Skin epidermis (tissue), 12 donors: Measurements from ENCODE around the gene KRTAP15-1.

Experiments
- H3K27ac ChIP-seq, 21 experiments: fragments of 200-600 bp; sonication (generic) in 11 of 21; one replicate each; pipeline ENCODE4 v1.5.0; 2020; ENCODE audit warnings: mild to moderate bottlenecking in 3 of 21, inconsistent platforms in 2 of 21, moderate library complexity in 2 of 21
- H3K4me3 ChIP-seq, 7 experiments: fragments of 200-600 bp; sonication (generic) in 2 of 7; one replicate each; pipeline ENCODE4 v1.5.0; 2020; ENCODE audit warnings: inconsistent platforms in 2 of 7, mild to moderate bottlenecking in 2 of 7, moderate library complexity in 1 of 7

KRTAP15-1 gene, protein sequence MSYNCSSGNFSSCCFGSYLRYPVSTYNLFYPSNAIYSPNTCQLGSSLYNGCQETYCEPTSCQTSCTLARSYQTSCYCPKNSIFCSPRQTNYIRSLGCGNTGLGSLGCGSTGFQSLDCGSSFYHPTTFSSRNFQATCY

DNA sequence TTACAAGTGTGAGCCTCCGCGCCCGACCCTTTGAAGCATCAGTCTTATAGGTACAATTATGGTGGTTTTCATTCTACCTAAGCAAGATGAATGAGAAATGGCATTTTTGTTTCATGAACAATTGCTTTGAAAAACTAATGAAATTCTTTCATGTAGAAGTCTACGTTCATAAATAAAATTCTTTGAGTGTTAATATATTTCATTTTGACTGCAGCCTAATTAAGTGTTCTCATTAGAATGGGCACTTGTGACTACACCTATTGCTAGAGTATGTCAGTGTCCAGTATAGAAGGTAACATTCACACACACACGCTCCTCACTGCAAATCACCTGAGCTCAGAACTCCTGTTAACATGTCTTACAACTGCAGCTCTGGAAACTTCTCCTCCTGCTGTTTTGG, at the start of gene KRTAP15-1:
KRTAP15-1 (plus strand) TSS at position 301 of the 400 bp plus-strand sequence; CDS start at position 354, 53 bp downstream.
- no peak within 1 kb of the TSS for H3K27ac ChIP-seq

DNA sequence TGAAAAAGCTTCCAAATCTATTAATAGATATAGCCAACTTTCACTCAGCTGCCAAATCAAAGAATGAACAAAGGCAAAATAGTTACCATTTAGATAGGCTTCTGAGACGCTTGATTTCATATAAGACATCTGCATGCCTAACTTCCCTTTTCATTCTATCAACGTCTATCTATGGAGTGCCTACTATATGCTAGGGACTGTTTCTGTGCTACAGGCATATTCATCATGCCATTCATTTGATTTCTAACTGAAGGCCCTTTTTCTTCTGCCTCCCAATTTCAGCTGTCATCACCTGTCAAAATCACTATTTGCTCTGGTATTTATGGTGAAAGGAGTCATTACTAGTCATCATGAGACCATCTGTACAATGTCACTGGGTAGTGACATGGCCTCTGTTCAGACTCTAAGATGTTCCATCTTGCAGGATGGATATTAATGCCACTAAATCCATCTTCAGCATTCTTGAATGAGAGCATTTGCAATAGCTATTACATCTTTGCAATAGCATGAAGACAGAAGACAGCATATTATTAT, 48.5 kb upstream of the KRTAP15-1 start:
- no peak overlapping the region for H3K27ac ChIP-seq
- no peak overlapping the region for H3K4me3 ChIP-seq

More for the DNA sequence above, at the start of gene KRTAP15-1:
- H3K4me3 ChIP-seq = no peak within 1 kb of the TSS

DNA sequence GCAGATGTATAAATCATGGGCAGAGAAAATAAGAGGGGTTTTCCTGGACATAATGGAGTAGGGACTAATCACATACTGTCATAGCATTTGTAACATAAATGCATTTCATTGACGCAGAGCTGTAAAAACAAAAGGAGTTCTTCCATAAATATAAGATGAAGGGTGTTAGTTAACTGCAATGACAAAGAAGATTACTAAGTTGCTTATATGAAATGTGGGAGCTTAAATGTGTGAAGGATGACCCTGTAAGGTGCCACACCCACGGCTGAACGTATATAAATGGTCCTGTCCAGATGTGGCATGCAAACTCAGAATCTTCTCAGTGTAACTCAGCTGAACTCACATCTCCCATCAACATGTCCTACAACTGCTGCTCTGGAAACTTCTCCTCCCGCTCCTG, 44.3 kb upstream of the KRTAP15-1 start, which contains the start of gene KRTAP13-1:
KRTAP13-1 (plus strand) TSS at position 301 of the 400 bp plus-strand sequence; CDS start at position 357, 56 bp downstream.
- H3K27ac ChIP-seq = no peak within 1 kb of the TSS
- no peak within 1 kb of the TSS for H3K4me3 ChIP-seq

DNA sequence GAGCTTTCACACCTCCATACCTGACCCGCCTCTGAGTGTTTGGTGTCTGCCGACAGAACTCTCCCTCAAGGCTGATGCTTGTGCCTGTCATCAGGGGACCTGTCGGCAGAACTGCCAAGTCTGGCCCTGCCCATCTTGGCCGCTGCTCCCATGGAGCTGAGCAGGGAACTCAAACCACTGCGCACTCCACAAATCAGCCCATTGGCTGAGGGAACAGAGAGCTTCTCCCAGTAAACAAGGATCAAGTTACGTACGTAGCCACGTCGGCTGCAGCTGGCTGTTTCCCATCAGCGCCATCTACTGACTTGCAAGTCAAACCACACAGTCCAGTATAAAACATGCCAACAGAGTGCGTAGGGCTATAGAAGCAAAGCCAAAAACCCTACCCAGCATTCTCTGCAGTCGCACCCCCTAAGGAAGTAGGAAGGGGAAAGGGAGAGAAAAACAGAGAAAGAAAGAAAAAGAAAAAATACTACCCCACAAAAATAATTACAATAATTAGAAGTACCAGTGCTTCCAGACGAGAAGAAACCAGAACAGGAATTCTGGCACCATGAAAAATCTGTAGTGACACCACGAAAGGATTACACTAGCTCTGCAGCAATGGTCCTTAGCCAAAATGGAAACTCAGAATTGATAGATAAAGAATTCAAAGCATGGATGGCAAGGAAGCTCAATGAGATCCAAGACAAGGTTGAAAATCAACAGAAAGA, 31.1 kb upstream of the KRTAP15-1 start:
- Histone ChIP-seq H3K27ac (no peak overlapping the region), H3K4me3 (no peak overlapping the region)

DNA sequence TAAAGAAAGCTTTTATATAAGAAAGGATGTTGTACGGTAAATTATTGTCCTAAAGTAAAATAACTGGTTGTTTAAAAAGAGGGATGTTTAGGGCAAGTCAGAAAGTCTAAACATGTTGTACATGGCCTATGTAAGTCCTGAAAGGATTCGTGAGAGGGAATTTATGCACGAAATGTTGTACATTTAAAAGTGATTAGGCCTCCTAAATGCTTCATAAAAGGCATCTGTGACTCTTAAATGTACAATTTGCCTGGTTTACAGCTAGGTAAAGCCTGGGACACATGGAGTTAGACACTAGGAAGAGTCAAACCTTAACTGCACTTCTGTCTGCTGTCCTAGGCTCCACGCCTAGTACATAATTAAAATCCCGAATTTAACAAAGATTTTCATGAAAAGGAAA, 24.1 kb upstream of the KRTAP15-1 start:
- no peak overlapping the region for H3K27ac ChIP-seq
- H3K4me3 ChIP-seq = no peak overlapping the region

DNA sequence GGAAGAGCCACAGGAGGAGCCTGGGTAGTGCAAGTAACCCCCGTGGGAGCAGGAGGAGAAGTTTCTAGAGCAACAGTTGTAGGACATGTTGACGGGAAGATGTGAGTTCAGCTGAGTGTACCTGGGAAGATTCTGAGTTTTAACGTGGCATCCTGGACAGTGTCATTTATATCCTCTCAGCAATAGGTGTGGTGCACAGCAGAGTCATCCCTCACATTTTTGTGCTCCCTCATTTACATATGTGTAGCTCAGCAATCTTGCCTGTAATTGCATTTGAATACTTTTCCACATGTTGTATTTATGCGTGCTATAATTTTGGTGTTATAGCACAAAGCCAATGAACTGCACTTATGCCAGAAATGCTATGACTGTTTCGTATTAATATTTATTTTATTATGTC, 14.2 kb upstream of the KRTAP15-1 start, which contains the start of gene KRTAP13-3:
KRTAP13-3 (minus strand) TSS at position 101 of the 400 bp plus-strand sequence; CDS start at position 87, 14 bp downstream.
- Histone ChIP-seq H3K27ac (no peak within 1 kb of the TSS), H3K4me3 (no peak within 1 kb of the TSS)

DNA sequence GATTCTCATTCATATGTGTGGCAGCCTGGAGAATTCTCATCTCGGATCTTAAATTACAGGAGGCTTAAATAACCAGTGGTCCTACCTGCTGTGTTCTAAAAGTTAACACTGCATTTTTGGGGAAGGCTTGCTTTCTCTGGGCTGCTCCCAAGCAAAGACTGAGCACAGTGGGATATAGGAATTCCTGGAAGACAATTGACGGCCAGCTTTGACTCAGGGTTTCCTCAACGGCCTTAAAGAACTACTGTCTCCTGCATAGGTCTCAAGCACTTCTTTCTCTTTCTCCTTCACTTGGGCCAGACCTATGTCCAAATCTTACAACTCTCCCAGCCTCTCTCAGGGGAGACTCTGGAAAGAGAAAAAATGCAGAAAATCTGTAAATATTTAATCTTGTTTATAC, 13.3 kb upstream of the KRTAP15-1 start:
- Histone ChIP-seq H3K27ac (no peak overlapping the region), H3K4me3 (no peak overlapping the region)

DNA sequence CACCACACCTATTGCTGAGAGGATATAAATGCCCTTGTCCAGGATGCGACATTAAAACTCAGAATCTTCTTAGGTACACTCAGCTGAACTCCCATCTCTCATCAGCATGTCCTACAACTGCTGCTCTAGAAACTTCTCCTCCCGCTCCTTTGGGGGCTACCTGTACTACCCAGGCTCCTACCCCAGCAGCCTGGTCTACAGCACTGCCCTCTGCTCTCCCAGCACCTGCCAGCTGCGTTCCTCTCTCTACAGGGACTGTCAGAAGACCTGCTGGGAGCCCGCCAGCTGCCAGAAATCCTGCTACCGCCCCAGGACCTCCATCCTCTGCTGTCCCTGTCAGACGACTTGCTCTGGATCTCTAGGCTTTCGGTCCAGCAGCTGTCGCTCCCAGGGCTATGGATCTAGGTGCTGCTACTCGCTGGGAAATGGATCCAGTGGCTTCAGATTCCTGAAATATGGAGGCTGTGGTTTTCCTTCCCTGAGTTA, 9.9 kb upstream of the KRTAP15-1 start, which contains the start of gene KRTAP13-4:
KRTAP13-4 (plus strand) TSS at position 51 of the 486 bp plus-strand sequence; CDS start at position 107, 56 bp downstream.
- Histone ChIP-seq H3K4me3 (no peak within 1 kb of the TSS), H3K27ac (no peak within 1 kb of the TSS)

DNA sequence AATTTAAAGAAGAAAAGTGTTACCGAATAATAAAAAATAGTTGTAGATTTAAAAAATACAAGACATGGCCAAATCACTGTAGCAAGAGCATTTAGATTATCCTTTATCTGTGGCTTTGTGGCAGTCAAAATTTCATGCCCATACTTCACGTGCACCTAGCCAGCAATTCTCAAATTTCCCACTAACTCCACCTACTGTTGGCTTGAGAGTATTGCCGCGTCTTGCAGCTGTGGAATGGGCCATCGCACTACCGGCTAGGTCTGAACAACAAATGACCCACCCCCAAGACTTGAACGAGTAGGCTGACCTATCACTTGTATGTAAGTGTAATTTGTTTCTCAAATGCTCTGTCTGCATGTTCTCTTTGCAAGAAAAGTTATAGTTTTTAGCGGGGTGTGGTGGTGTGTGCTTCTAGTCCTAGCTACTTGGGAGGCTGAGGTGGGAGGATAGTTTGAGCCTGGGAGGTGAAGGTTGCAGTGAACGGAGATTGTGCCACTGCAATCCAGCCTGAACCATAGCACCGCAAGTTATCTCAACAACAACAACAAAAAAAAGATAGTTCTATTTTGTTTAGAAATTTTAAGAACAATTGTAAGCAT, 5.9 kb upstream of the KRTAP15-1 start:
- H3K4me3 ChIP-seq = no peak overlapping the region
- no peak overlapping the region for H3K27ac ChIP-seq

DNA sequence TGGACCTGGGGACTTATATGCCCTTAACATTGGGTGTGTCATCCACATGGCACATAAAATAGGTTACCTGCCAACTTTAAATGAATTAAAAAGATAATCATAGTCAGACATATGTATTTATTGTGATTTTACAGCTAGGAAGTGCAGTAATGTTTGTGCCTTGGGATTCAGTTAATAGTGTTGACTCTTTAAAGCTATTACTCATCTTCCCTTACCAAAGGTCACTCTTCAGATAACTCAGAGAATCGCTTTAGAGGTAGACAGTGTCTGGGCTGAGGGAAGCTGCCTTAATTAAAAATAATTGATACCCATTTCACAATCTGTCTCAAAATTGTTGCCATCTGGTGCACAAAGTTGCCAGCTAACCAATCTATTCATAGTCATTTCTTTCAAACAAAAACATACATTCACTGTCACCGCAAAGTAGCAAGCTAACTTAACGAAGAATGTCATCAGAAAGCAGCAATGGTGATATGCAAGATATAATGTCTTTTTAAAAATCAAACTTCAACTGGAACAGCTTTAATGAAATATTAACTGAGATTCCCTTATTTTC, 3.0 kb upstream of the KRTAP15-1 start:
- Histone ChIP-seq H3K4me3 (no peak overlapping the region), H3K27ac (no peak overlapping the region)

DNA sequence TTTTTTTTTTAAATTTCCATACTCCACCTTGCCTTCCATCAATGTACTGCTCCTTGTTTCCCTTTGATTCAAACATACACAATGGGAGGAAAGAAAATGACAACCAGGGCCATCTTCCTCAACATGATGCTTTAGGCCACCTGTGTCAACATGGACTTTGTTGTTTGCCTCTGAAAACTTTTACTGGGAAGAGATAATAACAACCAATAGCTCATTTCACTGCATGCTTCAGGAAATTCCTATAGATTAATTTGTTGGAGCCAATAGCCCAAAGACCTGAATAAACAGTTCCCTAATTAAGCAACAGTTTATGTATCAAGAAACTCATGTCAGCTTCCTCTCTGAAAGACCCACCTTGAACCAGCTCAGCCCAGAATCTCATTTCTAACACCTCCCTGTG, 3.2 kb downstream of the KRTAP15-1 start:
- no peak overlapping the region for H3K27ac ChIP-seq
- no peak overlapping the region for H3K4me3 ChIP-seq

DNA sequence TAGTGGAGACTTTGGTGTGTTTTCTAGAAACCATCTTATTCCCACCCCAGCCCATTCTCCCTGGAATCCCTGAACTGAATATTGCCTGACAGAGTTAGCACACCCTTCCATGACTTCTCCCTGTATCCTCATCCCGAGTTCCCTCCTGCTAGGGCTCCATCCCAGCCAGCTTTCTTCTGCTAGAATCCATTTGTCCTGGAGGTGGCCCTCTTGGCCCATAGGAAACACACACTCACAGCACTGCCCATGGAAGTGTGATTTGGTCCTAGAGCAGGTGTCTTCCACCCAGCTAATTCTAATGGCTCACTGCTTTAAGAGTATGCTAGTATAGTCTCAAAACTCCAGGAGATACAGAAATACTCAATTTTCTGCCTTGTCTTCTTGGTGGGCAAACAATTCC, 4.1 kb downstream of the KRTAP15-1 start:
- Histone ChIP-seq H3K4me3 (no peak overlapping the region), H3K27ac (no peak overlapping the region)

DNA sequence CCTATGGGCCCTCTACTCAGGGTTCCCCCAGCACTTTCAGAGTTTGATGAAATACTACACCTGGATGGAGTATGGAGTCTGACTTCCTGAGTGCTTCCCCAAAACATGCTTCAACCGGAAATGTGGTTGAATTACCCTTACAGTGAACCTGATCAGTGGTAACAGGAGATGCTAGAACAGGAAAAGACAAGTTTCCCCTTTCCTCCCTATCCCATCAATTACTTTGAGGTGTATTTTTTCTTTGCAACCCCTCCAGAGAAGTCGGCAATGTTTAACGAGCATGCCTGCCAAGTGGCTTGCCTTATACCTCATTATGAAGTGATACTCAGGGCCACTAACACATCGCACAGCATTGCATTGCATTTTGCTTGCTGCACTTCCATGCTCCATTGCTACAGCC, 7.0 kb downstream of the KRTAP15-1 start:
- no peak overlapping the region for H3K4me3 ChIP-seq
- H3K27ac ChIP-seq = no peak overlapping the region

DNA sequence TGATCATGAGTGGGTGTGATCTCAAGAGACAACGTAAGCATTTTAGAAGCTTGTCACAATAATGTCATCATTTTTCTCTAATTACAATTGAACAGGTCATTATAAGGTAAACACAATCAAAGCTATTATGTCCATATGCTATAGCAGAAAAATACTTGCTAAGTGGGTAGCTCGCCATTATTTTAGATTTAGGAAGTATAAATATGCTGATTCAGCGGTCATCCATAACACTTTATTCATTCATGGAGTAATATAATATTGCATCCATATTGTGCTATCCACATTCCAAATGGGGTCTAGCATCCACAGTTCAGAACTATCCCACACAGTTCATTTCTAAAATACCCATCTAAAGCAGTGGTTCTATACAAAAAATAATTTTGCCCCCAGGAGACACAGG, 8.4 kb downstream of the KRTAP15-1 start:
- no peak overlapping the region for H3K4me3 ChIP-seq

DNA sequence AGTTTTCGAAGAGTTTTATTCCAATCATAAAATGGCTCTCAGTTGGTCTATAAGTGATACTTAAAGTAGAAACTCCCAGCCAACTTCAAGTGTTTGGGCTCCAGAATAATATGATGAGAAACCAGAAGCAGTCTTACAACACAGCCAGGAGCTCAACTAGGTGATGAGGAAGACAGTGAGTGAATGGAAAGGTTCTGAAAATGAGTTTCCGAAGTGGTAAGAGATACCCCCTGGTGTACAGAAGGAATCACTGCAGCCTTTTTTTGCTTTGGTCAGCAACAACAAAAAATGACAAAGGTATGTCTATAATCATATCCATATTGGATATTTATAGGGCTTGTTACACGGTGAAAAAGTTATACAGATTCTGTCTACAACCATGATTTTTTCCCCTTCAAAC, 23.6 kb downstream of the KRTAP15-1 start:
- Histone ChIP-seq H3K27ac (no peak overlapping the region), H3K4me3 (no peak overlapping the region)

More for the DNA sequence above, 8.4 kb downstream of the KRTAP15-1 start:
- no peak overlapping the region for H3K27ac ChIP-seq

DNA sequence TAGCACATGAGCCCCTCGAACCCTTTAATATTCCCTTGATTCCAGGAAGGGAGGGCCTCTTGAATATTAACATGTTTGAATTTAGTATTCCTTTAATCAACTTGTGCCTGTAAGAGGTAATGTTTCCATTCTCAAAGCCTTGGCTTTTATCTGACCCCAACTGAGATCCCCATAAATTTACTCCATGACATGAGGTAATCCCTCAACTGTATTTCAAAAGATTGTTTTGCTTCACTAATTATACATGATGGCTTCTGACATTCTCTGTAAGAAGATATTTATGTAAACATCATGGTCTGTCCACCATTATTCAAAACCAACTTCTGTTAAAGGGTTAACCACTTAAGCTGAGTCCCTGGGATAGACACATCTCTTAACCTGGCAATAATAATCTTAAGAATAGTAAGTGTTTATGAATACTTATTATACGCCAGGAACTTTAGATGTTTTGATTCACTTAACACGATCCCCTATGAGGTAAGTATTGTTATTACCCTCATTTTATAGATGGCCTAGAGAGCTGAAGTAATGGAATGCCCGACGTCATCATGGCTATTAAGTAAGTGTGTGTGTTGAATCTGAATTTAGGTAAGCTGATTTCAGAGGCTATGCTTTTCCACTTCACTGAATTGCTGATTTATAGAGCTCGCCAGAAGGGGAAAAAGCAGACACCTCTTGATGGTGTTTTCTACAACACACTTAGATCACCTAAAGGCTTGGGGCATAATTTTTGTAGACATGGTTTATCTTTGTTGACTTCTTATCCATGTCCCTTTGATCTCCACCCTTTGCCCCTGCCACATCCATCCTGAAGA, 29.0 kb downstream of the KRTAP15-1 start:
- Histone ChIP-seq H3K4me3 (no peak overlapping the region), H3K27ac (no peak overlapping the region)

DNA sequence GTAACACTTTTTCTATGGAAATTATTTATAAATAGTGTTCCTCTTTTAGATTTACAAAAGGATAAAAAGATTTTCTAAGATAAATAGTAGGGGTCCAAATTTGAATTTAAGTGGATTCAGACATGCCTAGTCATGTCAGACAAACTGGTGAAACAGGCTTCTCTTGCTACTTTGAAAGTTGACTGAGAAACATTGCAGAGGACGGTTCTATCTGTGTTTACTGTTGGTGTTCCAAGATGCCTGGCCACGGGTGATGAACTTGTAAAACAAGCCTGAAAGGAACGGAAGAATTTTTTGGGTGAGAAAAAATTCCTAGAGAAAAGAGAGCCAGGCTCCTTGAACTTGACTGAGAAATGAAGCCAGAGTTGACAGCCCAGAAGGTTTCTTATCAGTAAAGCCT, 37.9 kb downstream of the KRTAP15-1 start:
- H3K4me3 ChIP-seq = no peak overlapping the region

DNA sequence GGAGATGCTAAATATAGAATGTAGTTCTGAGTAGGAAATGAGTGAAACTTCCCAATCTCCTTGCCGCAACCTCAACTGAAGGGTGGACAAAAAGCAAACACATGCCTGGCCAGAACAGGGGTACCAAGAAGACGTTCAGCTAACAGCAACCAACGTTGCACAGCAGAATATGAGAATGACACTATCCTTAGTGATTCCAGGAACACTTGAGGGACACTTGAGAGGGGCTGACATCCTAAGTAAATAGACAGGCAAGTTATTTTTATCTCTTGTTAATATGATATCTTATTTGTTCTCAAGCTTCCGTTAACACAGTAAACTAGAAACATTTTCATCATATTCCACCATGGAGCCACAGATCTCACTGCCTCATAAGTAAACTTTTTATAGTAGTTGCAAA, 39.2 kb downstream of the KRTAP15-1 start:
- H3K4me3 ChIP-seq = no peak overlapping the region
- H3K27ac ChIP-seq = no peak overlapping the region

More for the DNA sequence above, 37.9 kb downstream of the KRTAP15-1 start:
- H3K27ac ChIP-seq = no peak overlapping the region

DNA sequence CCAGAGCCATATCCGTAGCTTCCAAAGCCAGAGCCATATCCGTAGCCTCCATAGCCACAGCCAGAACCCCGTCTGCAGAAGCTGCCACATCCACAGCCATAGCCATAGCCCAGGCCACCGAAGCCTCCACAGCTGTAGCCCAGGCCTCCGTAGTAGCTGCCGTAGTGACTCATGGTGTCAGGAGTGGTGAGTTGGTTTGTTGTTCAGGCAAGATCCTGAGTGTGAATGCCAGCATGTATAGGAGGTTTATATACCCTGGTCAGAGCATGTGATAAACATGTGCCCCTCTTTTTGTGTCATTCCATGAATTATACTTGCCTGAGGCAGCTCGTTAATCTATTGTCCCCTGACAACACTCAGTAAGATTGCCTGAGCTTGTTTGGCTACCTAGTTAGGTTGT, 40.1 kb downstream of the KRTAP15-1 start, which contains the start of gene KRTAP19-1:
KRTAP19-1 (minus strand) TSS at position 223 of the 400 bp plus-strand sequence; CDS start at position 173, 50 bp downstream.
- no peak within 1 kb of the TSS for H3K4me3 ChIP-seq
- H3K27ac ChIP-seq = no peak within 1 kb of the TSS
